ENCODE results near the gene FAM13B.
"Not testable (repeated sequence)": the region's sequence is repeated elsewhere in the genome, so short reads cannot be mapped to it uniquely, and the experiment has no call there.

Gene FAM13B

DNA sequence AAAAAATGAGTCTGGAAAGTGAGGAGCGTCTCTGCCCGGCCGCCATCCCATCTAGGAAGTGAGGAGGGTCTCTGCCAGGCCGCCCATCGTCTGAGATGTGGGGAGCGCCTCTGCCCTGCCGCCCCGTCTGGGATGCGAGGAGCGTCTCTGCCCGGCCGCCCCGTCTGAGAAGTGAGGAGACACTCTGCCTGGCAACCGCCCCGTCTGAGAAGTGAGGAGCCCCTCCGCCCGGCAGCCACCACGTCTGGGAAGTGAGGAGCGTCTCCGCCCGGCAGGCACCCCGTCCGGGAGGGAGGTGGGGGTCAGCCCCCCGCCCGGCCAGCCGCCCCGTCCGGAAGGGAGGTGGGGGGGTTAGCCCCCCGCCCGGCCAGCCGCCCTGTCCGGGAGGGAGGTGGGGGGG, 37.1 kb upstream of the FAM13B start:
- H4K91ac ChIP-seq (ENCODE audit: low read length); H3K36me3 ChIP-seq (ENCODE audit: control insufficient read depth in 1 of 2, insufficient read depth in 2 of 2, low read depth in 1 of 2, low read length in 2 of 2); H3K18ac ChIP-seq (ENCODE audit: low read depth in 1 of 2, low read length in 2 of 2); H2AK5ac ChIP-seq (ENCODE audit: low read length, severe bottlenecking); DNase-seq; H2BK15ac ChIP-seq (ENCODE audit: low read depth, poor library complexity, severe bottlenecking); H3K14ac ChIP-seq (ENCODE audit: low read length in 2 of 2); H3K23ac ChIP-seq (ENCODE audit: low read length in 2 of 2); H2BK5ac ChIP-seq (ENCODE audit: low read depth, low read length, poor library complexity, severe bottlenecking); H3K9ac ChIP-seq (ENCODE audit: low read length); H3K9me3 ChIP-seq (ENCODE audit: control insufficient read depth, low read length); H3K27ac ChIP-seq (ENCODE audit: low read length, poor library complexity, severe bottlenecking); H3K4me3 ChIP-seq (ENCODE audit: insufficient read depth in 1 of 2, low read depth in 1 of 2, low read length in 2 of 2); H4K8ac ChIP-seq (ENCODE audit: low read length); H2AFZ ChIP-seq (ENCODE audit: low read depth, low read length); H3K27me3 ChIP-seq (ENCODE audit: control insufficient read depth in 1 of 2, insufficient read depth in 1 of 2, low read length in 2 of 2); H2BK12ac ChIP-seq (ENCODE audit: low read length in 2 of 2); H3K4me2 ChIP-seq (ENCODE audit: low read length, poor library complexity, severe bottlenecking); H3K4ac ChIP-seq (ENCODE audit: low read depth in 1 of 2, low read length in 2 of 2); H3K4me1 ChIP-seq (ENCODE audit: control insufficient read depth, insufficient read depth, low read depth, low read length); H3K79me1 ChIP-seq (replicated peaks; ENCODE audit: low read length, poor library complexity, severe bottlenecking); H2BK120ac ChIP-seq (ENCODE audit: low read depth, low read length): not testable (repeated sequence)
- WGBS = 99% methylated on average over 10 of the region's 32 CpGs

- Histone ChIP-seq H2AK5ac (ENCODE audit: low read length, severe bottlenecking) (no peak overlapping the region), H2AFZ (ENCODE audit: low read depth, low read length) (no peak overlapping the region), H3K36me3 (ENCODE audit: control insufficient read depth in 1 of 2, insufficient read depth in 2 of 2, low read depth in 1 of 2, low read length in 2 of 2) (no peaks in the 10 kb centered on the region), H2BK120ac (ENCODE audit: low read depth, low read length) (no peak overlapping the region), H3K4me1 (ENCODE audit: control insufficient read depth, insufficient read depth, low read depth, low read length) (peaks cover 2% of the 10 kb centered on the region), H3K9ac (ENCODE audit: low read length) (no peak overlapping the region), H2BK15ac (ENCODE audit: low read depth, poor library complexity, severe bottlenecking) (no peak overlapping the region), H3K4me2 (ENCODE audit: low read length, poor library complexity, severe bottlenecking) (no peak overlapping the region), H2BK5ac (ENCODE audit: low read depth, low read length, poor library complexity, severe bottlenecking) (no peak overlapping the region), H3K4me3 (ENCODE audit: insufficient read depth in 1 of 2, low read depth in 1 of 2, low read length in 2 of 2) (no peak overlapping the region), H3K27me3 (ENCODE audit: control insufficient read depth in 1 of 2, insufficient read depth in 1 of 2, low read length in 2 of 2) (peaks cover 0 to 5% of the 10 kb centered on the region in 2 experiments), H3K23ac (ENCODE audit: low read length in 2 of 2) (no peak overlapping the region), H3K9me3 (ENCODE audit: control insufficient read depth, low read length) (no peaks in the 10 kb centered on the region), H3K18ac (ENCODE audit: low read depth in 1 of 2, low read length in 2 of 2) (no peak overlapping the region), H4K8ac (ENCODE audit: low read length) (no peak overlapping the region), H2BK12ac (ENCODE audit: low read length in 2 of 2) (no peak overlapping the region), H4K91ac (ENCODE audit: low read length) (no peak overlapping the region), H3K27ac (ENCODE audit: low read length, poor library complexity, severe bottlenecking) (no peak overlapping the region), H3K4ac (ENCODE audit: low read depth in 1 of 2, low read length in 2 of 2) (no peak overlapping the region), H3K79me1 (replicated peaks; ENCODE audit: low read length, poor library complexity, severe bottlenecking) (no peaks in the 10 kb centered on the region), H3K14ac (ENCODE audit: low read length in 2 of 2) (no peak overlapping the region)
- DNase-seq = peak; percentile 78
- 37% methylated on average over 6 of the region's 6 CpGs for WGBS
These were observed 36.1 kb upstream of the FAM13B start for GRCh38 chr5:138068742-138069600.

- no peak for DNase-seq
- Histone ChIP-seq H3K23ac (ENCODE audit: low read length in 2 of 2) (no peak overlapping the region), H3K9ac (ENCODE audit: low read length) (no peak overlapping the region), H2AK5ac (ENCODE audit: low read length, severe bottlenecking) (no peak overlapping the region), H4K91ac (ENCODE audit: low read length) (no peak overlapping the region), H2BK5ac (ENCODE audit: low read depth, low read length, poor library complexity, severe bottlenecking) (no peak overlapping the region), H3K27me3 (ENCODE audit: control insufficient read depth in 1 of 2, insufficient read depth in 1 of 2, low read length in 2 of 2) (peaks cover 0 to 5% of the 10 kb centered on the region in 2 experiments), H2AFZ (ENCODE audit: low read depth, low read length) (no peak overlapping the region), H2BK120ac (ENCODE audit: low read depth, low read length) (no peak overlapping the region), H2BK15ac (ENCODE audit: low read depth, poor library complexity, severe bottlenecking) (no peak overlapping the region), H3K9me3 (ENCODE audit: control insufficient read depth, low read length) (no peaks in the 10 kb centered on the region), H3K4ac (ENCODE audit: low read depth in 1 of 2, low read length in 2 of 2) (no peak overlapping the region), H3K4me2 (ENCODE audit: low read length, poor library complexity, severe bottlenecking) (no peak overlapping the region), H3K4me1 (ENCODE audit: control insufficient read depth, insufficient read depth, low read depth, low read length) (peaks cover 2% of the 10 kb centered on the region), H3K18ac (ENCODE audit: low read depth in 1 of 2, low read length in 2 of 2) (no peak overlapping the region), H3K4me3 (ENCODE audit: insufficient read depth in 1 of 2, low read depth in 1 of 2, low read length in 2 of 2) (no peak overlapping the region), H3K36me3 (ENCODE audit: control insufficient read depth in 1 of 2, insufficient read depth in 2 of 2, low read depth in 1 of 2, low read length in 2 of 2) (no peaks in the 10 kb centered on the region), H2BK12ac (ENCODE audit: low read length in 2 of 2) (no peak overlapping the region), H3K27ac (ENCODE audit: low read length, poor library complexity, severe bottlenecking) (no peak overlapping the region), H3K14ac (ENCODE audit: low read length in 2 of 2) (no peak overlapping the region), H3K79me1 (replicated peaks; ENCODE audit: low read length, poor library complexity, severe bottlenecking) (no peaks in the 10 kb centered on the region), H4K8ac (ENCODE audit: low read length) (no peak overlapping the region)
- 94% methylated on average over 8 of the region's 8 CpGs for WGBS
These were observed 35.1 kb upstream of the FAM13B start for GRCh38 chr5:138067945-138068344.

GRCh38 chr5:138065102-138065501, 32.2 kb upstream of the FAM13B start:
- H3K27me3 ChIP-seq (ENCODE audit: control insufficient read depth in 1 of 2, insufficient read depth in 1 of 2, low read length in 2 of 2) = no peaks in the 10 kb centered on the region
- H3K79me1 ChIP-seq (replicated peaks; ENCODE audit: low read length, poor library complexity, severe bottlenecking) = no peaks in the 10 kb centered on the region
- WGBS = 70% methylated on average over 5 of the region's 5 CpGs
- no peak overlapping the region for H3K4me2 ChIP-seq (ENCODE audit: low read length, poor library complexity, severe bottlenecking)
- H4K8ac ChIP-seq (ENCODE audit: low read length) = no peak overlapping the region
- H3K36me3 ChIP-seq (ENCODE audit: control insufficient read depth in 1 of 2, insufficient read depth in 2 of 2, low read depth in 1 of 2, low read length in 2 of 2) = no peaks in the 10 kb centered on the region
- DNase-seq = no peak
- H3K9me3 ChIP-seq (ENCODE audit: control insufficient read depth, low read length) = no peaks in the 10 kb centered on the region
- no peak overlapping the region for H3K23ac ChIP-seq (ENCODE audit: low read length in 2 of 2)
- H2BK15ac ChIP-seq (ENCODE audit: low read depth, poor library complexity, severe bottlenecking) = no peak overlapping the region
- H3K18ac ChIP-seq (ENCODE audit: low read depth in 1 of 2, low read length in 2 of 2) = no peak overlapping the region
- no peak overlapping the region for H4K91ac ChIP-seq (ENCODE audit: low read length)
- peaks cover 2% of the 10 kb centered on the region for H3K4me1 ChIP-seq (ENCODE audit: control insufficient read depth, insufficient read depth, low read depth, low read length)
- no peak overlapping the region for H2AFZ ChIP-seq (ENCODE audit: low read depth, low read length)
- no peak overlapping the region for H2BK120ac ChIP-seq (ENCODE audit: low read depth, low read length)
- no peak overlapping the region for H2BK5ac ChIP-seq (ENCODE audit: low read depth, low read length, poor library complexity, severe bottlenecking)
- no peak overlapping the region for H2BK12ac ChIP-seq (ENCODE audit: low read length in 2 of 2)
- no peak overlapping the region for H3K4ac ChIP-seq (ENCODE audit: low read depth in 1 of 2, low read length in 2 of 2)
- no peak overlapping the region for H3K4me3 ChIP-seq (ENCODE audit: insufficient read depth in 1 of 2, low read depth in 1 of 2, low read length in 2 of 2)
- no peak overlapping the region for H3K9ac ChIP-seq (ENCODE audit: low read length)
- H3K14ac ChIP-seq (ENCODE audit: low read length in 2 of 2) = no peak overlapping the region
- H3K27ac ChIP-seq (ENCODE audit: low read length, poor library complexity, severe bottlenecking) = no peak overlapping the region
- H2AK5ac ChIP-seq (ENCODE audit: low read length, severe bottlenecking) = no peak overlapping the region
